Measurements from ENCODE around the gene HSDL1. TPM values are rescaled to one million over a fixed set of nuclear protein-coding genes. Genes with fewer than 3 reads are reported as not detected.
"Not testable (repeated sequence)": the region's sequence is repeated elsewhere in the genome, so short reads cannot be mapped to it uniquely, and the experiment has no call there.

The HSDL1 gene
- total and polyA plus RNA-seq, 2 donors (not counting 1 experiment from before 2014, with no cell fraction given): 12.4 to 30.8 TPM

- intact Hi-C loops (cut with micrococcal nuclease): no loop called here
- peaks cover 0 to 6% of the 10 kb centered on the region in 2 experiments for H3K36me3 ChIP-seq (replicated peaks in 1 of 2; ENCODE audit: control extremely low read depth in 1 of 2, control insufficient read depth in 1 of 2, extremely low read depth in 1 of 2, insufficient read depth in 2 of 2, low read length in 1 of 2)
- no peak overlapping the region for H2AFZ ChIP-seq (ENCODE audit: insufficient read depth, low read depth, low read length, poor library complexity, severe bottlenecking)
- ATAC-seq (ENCODE audit: low read depth) (no peak), DNase-seq (no peak)
- H3K4me1 Mint-ChIP-seq: peaks cover 24% of the 10 kb centered on the region
- no peak overlapping the region for H3K9ac ChIP-seq (ENCODE audit: low read length)
- no peak overlapping the region for H3K4me2 ChIP-seq (replicated peaks; ENCODE audit: low read depth, low read length, poor library complexity, severe bottlenecking)
- peaks cover 6% of the 10 kb centered on the region for H4K20me1 ChIP-seq (ENCODE audit: control insufficient read depth, insufficient read depth, low read length, poor library complexity, severe bottlenecking)
- H3K4me3 Mint-ChIP-seq: no peak overlapping the region
- no peak overlapping the region for H3K4me3 ChIP-seq (ENCODE audit: control extremely low read depth in 1 of 5, extremely low read depth in 1 of 5, insufficient read depth in 1 of 5, low read depth in 2 of 5, low read length in 4 of 5)
- H3K79me2 ChIP-seq (ENCODE audit: control insufficient read depth, insufficient read depth, low read length): peaks cover 12% of the 10 kb centered on the region
- CTCF ChIA-PET: interaction anchor here (0.8 kb wide), 1 partner anchor 67 kb away, joined by 3 read pairs; the partner anchor contains the start of gene TAF1C
- no peak overlapping the region for H3K27ac ChIP-seq (ENCODE audit: low read length in 2 of 2)
- POLR2A ChIA-PET: no interaction called here
- 82% methylated on average over 5 of the region's 5 CpGs for WGBS (ENCODE audit: insufficient coverage)
- peaks cover 16 to 23% of the 10 kb centered on the region in 2 donors for H3K4me1 ChIP-seq (ENCODE audit: control insufficient read depth in 2 of 2, insufficient read depth in 2 of 2, low read length in 2 of 2)
- TF ChIP-seq CTCF (IDR thresholded peaks at IDR 0.05): no peak
- TF ChIP-seq EZH2 (IDR thresholded peaks at IDR 0.05; ENCODE audit: borderline replicate concordance, insufficient read depth, low read depth, low read length, poor library complexity, severe bottlenecking): no peak
- H3K27ac Mint-ChIP-seq: no peak overlapping the region
- H3K27me3 Mint-ChIP-seq: no peaks in the 10 kb centered on the region
- H3K9me3 Mint-ChIP-seq (ENCODE audit: insufficient read depth): no peaks in the 10 kb centered on the region
- no peaks in the 10 kb centered on the region for H3K9me3 ChIP-seq (ENCODE audit: control extremely low read depth in 1 of 3, control insufficient read depth in 2 of 3, insufficient read depth in 1 of 3, low read length in 2 of 3)
- H3K27me3 ChIP-seq (replicated peaks in 1 of 4; ENCODE audit: control extremely low read depth in 1 of 4, control insufficient read depth in 3 of 4, insufficient read depth in 4 of 4, low read length in 3 of 4): no peaks in the 10 kb centered on the region
Measured at GRCh38 chr16:84120023-84120422, 25.0 kb downstream of the HSDL1 start.

- Mint-ChIP-seq H3K9me3 (ENCODE audit: insufficient read depth) (no peaks in the 10 kb centered on the region), H3K27ac (no peak overlapping the region), H3K4me1 (peaks cover 19% of the 10 kb centered on the region), H3K4me3 (no peak overlapping the region), H3K27me3 (no peaks in the 10 kb centered on the region)
- Histone ChIP-seq H3K36me3 (replicated peaks in 1 of 2; ENCODE audit: control extremely low read depth in 1 of 2, control insufficient read depth in 1 of 2, extremely low read depth in 1 of 2, insufficient read depth in 2 of 2, low read length in 1 of 2) (peaks cover 0 to 5% of the 10 kb centered on the region in 2 experiments), H4K20me1 (ENCODE audit: control insufficient read depth, insufficient read depth, low read length, poor library complexity, severe bottlenecking) (peaks cover 11% of the 10 kb centered on the region), H2AFZ (ENCODE audit: insufficient read depth, low read depth, low read length, poor library complexity, severe bottlenecking) (no peak overlapping the region), H3K4me1 (ENCODE audit: control insufficient read depth in 2 of 2, insufficient read depth in 2 of 2, low read length in 2 of 2) (peaks cover 16 to 22% of the 10 kb centered on the region in 2 donors), H3K4me2 (replicated peaks; ENCODE audit: low read depth, low read length, poor library complexity, severe bottlenecking) (no peak overlapping the region), H3K9me3 (ENCODE audit: control extremely low read depth in 1 of 3, control insufficient read depth in 2 of 3, insufficient read depth in 1 of 3, low read length in 2 of 3) (no peaks in the 10 kb centered on the region), H3K4me3 (ENCODE audit: control extremely low read depth in 1 of 5, extremely low read depth in 1 of 5, insufficient read depth in 1 of 5, low read depth in 2 of 5, low read length in 4 of 5) (no peak overlapping the region), H3K27ac (ENCODE audit: low read length in 2 of 2) (no peak overlapping the region), H3K27me3 (replicated peaks in 1 of 4; ENCODE audit: control extremely low read depth in 1 of 4, control insufficient read depth in 3 of 4, insufficient read depth in 4 of 4, low read length in 3 of 4) (no peaks in the 10 kb centered on the region), H3K79me2 (ENCODE audit: control insufficient read depth, insufficient read depth, low read length) (peaks cover 19% of the 10 kb centered on the region), H3K9ac (ENCODE audit: low read length) (no peak overlapping the region)
- ATAC-seq (ENCODE audit: low read depth) (no peak), DNase-seq (no peak)
- CTCF ChIA-PET: no interaction called here
- TF ChIP-seq CTCF (IDR thresholded peaks at IDR 0.05): no peak
- TF ChIP-seq EZH2 (IDR thresholded peaks at IDR 0.05; ENCODE audit: borderline replicate concordance, insufficient read depth, low read depth, low read length, poor library complexity, severe bottlenecking): no peak
- WGBS (ENCODE audit: insufficient coverage): 95% methylated on average over 13 of the region's 13 CpGs
- intact Hi-C loops (cut with micrococcal nuclease): no loop called here
- POLR2A ChIA-PET: no interaction called here
Measured at GRCh38 chr16:84119368-84119767, 25.6 kb downstream of the HSDL1 start.

GRCh38 chr16:84118315-84118714, 26.7 kb downstream of the HSDL1 start:
- H3K4me1 Mint-ChIP-seq: peaks cover 20% of the 10 kb centered on the region
- H3K9me3 ChIP-seq (ENCODE audit: control extremely low read depth in 1 of 3, control insufficient read depth in 2 of 3, insufficient read depth in 1 of 3, low read length in 2 of 3); H3K27me3 Mint-ChIP-seq; H3K9ac ChIP-seq (ENCODE audit: low read length); H3K36me3 ChIP-seq (replicated peaks in 1 of 2; ENCODE audit: control extremely low read depth in 1 of 2, control insufficient read depth in 1 of 2, extremely low read depth in 1 of 2, insufficient read depth in 2 of 2, low read length in 1 of 2); H3K27me3 ChIP-seq (replicated peaks in 1 of 4; ENCODE audit: control extremely low read depth in 1 of 4, control insufficient read depth in 3 of 4, insufficient read depth in 4 of 4, low read length in 3 of 4); H2AFZ ChIP-seq (ENCODE audit: insufficient read depth, low read depth, low read length, poor library complexity, severe bottlenecking); H3K27ac ChIP-seq (ENCODE audit: low read length in 2 of 2); H3K4me2 ChIP-seq (replicated peaks; ENCODE audit: low read depth, low read length, poor library complexity, severe bottlenecking); DNase-seq; ATAC-seq (ENCODE audit: low read depth); H3K4me3 ChIP-seq (ENCODE audit: control extremely low read depth in 1 of 5, extremely low read depth in 1 of 5, insufficient read depth in 1 of 5, low read depth in 2 of 5, low read length in 4 of 5); H3K9me3 Mint-ChIP-seq (ENCODE audit: insufficient read depth); intact Hi-C loops (cut with micrococcal nuclease): not testable (repeated sequence)
- WGBS (ENCODE audit: insufficient coverage): no CpG with 5 or more reads among the region's 5 CpGs
- Histone ChIP-seq H3K79me2 (ENCODE audit: control insufficient read depth, insufficient read depth, low read length) (peaks cover 29% of the 10 kb centered on the region), H3K4me1 (ENCODE audit: control insufficient read depth in 2 of 2, insufficient read depth in 2 of 2, low read length in 2 of 2) (peaks cover 16 to 20% of the 10 kb centered on the region in 2 donors), H4K20me1 (ENCODE audit: control insufficient read depth, insufficient read depth, low read length, poor library complexity, severe bottlenecking) (peaks cover 21% of the 10 kb centered on the region)
- ChIA-PET CTCF (interaction anchor here (0.7 to 3.2 kb wide), 3 partner anchors 20 to 68 kb away, joined by 3 to 28 read pairs (median 3); partner anchors contain the start of gene TAF1C), POLR2A (interaction anchor here (1.2 kb wide), 1 partner anchor 25 kb away, joined by 3 read pairs; no protein-coding TSS in a partner anchor)
- H3K27ac Mint-ChIP-seq: peak overlapping the region; percentile 15
- peak overlapping the region; percentile 67 for H3K4me3 Mint-ChIP-seq

Data from B cell (primary cell).